WTC11 (cell line): ENCODE measurements around the gene HKDC1. TPM values are rescaled to one million over a fixed set of nuclear protein-coding genes. Genes with fewer than 3 reads are reported as not detected.

ENCODE experiments used
- ATAC-seq: fragments of 200-7000 bp; cut with Tn5 transposase; 2 replicates; pipeline ENCODE4 v1.10.0; 2021; ENCODE audit warnings: mild to moderate bottlenecking, moderate library complexity
- CTCF ChIA-PET: fragments of 300-600 bp; sonication (Branson Sonifier 250); formaldehyde crosslinking; loops from one replicate; lab custom pipeline; 2021; ENCODE audit warnings: antibody characterized with exemption; lab: Charles Lee
- POLR2A ChIA-PET: fragments of 350-600 bp; sonication (Branson Sonifier 250); formaldehyde crosslinking; loops from one replicate; lab custom pipeline; 2021; ENCODE audit warnings: antibody characterized with exemption; lab: Charles Lee
- DNase-seq: peaks from one replicate; pipeline ENCODE4 v3.0.0; 2021; ENCODE audit warnings: low spot score
- H3K27ac Mint-ChIP-seq: 2 replicates; pipeline ENCODE4 v1.8.0; 2021; ENCODE audit warnings: mixed read lengths
- H3K27me3 Mint-ChIP-seq: 2 replicates; pipeline ENCODE4 v1.8.0; 2021; ENCODE audit warnings: low read depth, mild to moderate bottlenecking, moderate library complexity, mixed read lengths
- H3K36me3 Mint-ChIP-seq: 2 replicates; pipeline ENCODE4 v1.8.0; 2021; ENCODE audit warnings: mixed read lengths
- H3K4me1 Mint-ChIP-seq: 2 replicates; pipeline ENCODE4 v1.8.0; 2022; ENCODE audit warnings: mixed read lengths
- H3K4me3 Mint-ChIP-seq: 2 replicates; pipeline ENCODE4 v1.8.0; 2021; ENCODE audit warnings: mild to moderate bottlenecking, moderate library complexity, mixed read lengths
- H3K9me3 Mint-ChIP-seq: 2 replicates; pipeline ENCODE4 v1.8.0; 2021; ENCODE audit warnings: mixed read lengths
- CREM ChIP-seq: sonication (generic); formaldehyde crosslinking; IDR thresholded peaks from 2 replicates; pipeline ENCODE4 v1.8.1; 2022; ENCODE audit warnings: mild to moderate bottlenecking, missing genetic modification reagents, moderate library complexity
- ETV6 ChIP-seq: sonication (generic); formaldehyde crosslinking; IDR thresholded peaks from 2 replicates; pipeline ENCODE4 v1.8.1; 2022; ENCODE audit warnings: mild to moderate bottlenecking, missing genetic modification reagents
- SMAD3 ChIP-seq: sonication (generic); formaldehyde crosslinking; IDR thresholded peaks from 2 replicates; pipeline ENCODE4 v1.8.0; 2022; ENCODE audit warnings: missing genetic modification reagents, mild to moderate bottlenecking, borderline replicate concordance
- ZNF396 ChIP-seq: fragments of 250-450 bp; sonication (Bioruptor Pico); IDR thresholded peaks from 2 replicates; pipeline ENCODE4 v1.8.0; 2021; ENCODE audit warnings: mild to moderate bottlenecking, moderate library complexity, borderline replicate concordance
- ZNF416 ChIP-seq: fragments of 250-450 bp; sonication (Bioruptor Pico); IDR thresholded peaks from 2 replicates; pipeline ENCODE4 v1.9.0; 2021; ENCODE audit warnings: mild to moderate bottlenecking, inconsistent platforms
- total RNA-seq: library from RNA; stranded (reverse); gene quantifications from 3 replicates; pipeline ENCODE4 v1.2.3, GENCODE V29; 2021
- TF ChIP-seq, protein P1 (sequence below): sonication (generic); formaldehyde crosslinking; IDR thresholded peaks from 2 replicates; pipeline ENCODE4 v1.8.1; 2022; ENCODE audit warnings: low read depth, missing genetic modification reagents, borderline replicate concordance
- TF ChIP-seq, protein P2 (sequence below): sonication (generic); formaldehyde crosslinking; IDR thresholded peaks from 2 replicates; pipeline ENCODE4 v1.8.0; 2022; ENCODE audit warnings: mild to moderate bottlenecking, missing genetic modification reagents
- TF ChIP-seq, protein P3 (sequence below): fragments of 250-450 bp; sonication (Bioruptor Pico); IDR thresholded peaks from 2 replicates; pipeline ENCODE4 v1.9.0; 2021; ENCODE audit warnings: mild to moderate bottlenecking
- TF ChIP-seq, protein P4 (sequence below): sonication (generic); formaldehyde crosslinking; IDR thresholded peaks from 2 replicates; pipeline ENCODE4 v1.8.1; 2023; ENCODE audit warnings: mild to moderate bottlenecking, missing genetic modification reagents
- TF ChIP-seq, protein P5 (sequence below): fragments of 250-450 bp; sonication (Bioruptor Pico); conservative IDR thresholded peaks from 2 replicates; pipeline ENCODE4 v1.9.0; 2021; ENCODE audit warnings: mild to moderate bottlenecking
- TF ChIP-seq, protein P6 (sequence below): fragments of 250-450 bp; sonication (Bioruptor Pico); IDR thresholded peaks from 2 replicates; pipeline ENCODE4 v1.9.0; 2021; ENCODE audit warnings: mild to moderate bottlenecking
- TF ChIP-seq, protein P7 (sequence below): fragments of 250-450 bp; sonication (Bioruptor Pico); IDR thresholded peaks from 2 replicates; pipeline ENCODE4 v2.1.2; 2022; ENCODE audit warnings: mild to moderate bottlenecking, moderate library complexity
- TF ChIP-seq, protein P8 (sequence below): sonication (generic); formaldehyde crosslinking; IDR thresholded peaks from 2 replicates; pipeline ENCODE4 v1.8.0; 2023; ENCODE audit warnings: missing genetic modification reagents, mild to moderate bottlenecking, borderline replicate concordance

The HKDC1 gene
- total RNA-seq, 1 experiment from 2014 or later, result 0.09 TPM

DNA sequence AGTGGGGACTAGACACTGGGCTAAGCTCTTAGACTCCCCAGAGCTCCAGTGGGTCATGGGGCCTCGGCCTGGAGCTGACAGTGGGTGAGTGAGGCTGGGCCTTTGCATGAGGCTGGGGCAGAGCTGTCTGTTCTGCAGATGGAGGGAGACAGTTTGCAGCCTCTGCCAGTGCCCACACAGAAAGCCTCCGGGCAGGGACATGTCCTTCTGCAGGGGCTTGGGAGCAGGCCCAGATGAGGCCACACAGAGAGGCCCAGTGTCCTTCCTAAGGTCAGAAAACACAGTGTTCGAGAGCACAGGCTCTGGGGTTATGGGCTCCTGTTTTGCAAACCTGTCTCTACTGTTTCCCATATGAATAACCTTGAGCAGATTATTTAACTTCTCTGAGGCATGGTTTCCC, 33.0 kb downstream of the HKDC1 start (continued):
- TF ChIP-seq, protein P1, sequence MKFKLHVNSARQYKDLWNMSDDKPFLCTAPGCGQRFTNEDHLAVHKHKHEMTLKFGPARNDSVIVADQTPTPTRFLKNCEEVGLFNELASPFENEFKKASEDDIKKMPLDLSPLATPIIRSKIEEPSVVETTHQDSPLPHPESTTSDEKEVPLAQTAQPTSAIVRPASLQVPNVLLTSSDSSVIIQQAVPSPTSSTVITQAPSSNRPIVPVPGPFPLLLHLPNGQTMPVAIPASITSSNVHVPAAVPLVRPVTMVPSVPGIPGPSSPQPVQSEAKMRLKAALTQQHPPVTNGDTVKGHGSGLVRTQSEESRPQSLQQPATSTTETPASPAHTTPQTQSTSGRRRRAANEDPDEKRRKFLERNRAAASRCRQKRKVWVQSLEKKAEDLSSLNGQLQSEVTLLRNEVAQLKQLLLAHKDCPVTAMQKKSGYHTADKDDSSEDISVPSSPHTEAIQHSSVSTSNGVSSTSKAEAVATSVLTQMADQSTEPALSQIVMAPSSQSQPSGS, result no peak
- TF ChIP-seq, protein P2, sequence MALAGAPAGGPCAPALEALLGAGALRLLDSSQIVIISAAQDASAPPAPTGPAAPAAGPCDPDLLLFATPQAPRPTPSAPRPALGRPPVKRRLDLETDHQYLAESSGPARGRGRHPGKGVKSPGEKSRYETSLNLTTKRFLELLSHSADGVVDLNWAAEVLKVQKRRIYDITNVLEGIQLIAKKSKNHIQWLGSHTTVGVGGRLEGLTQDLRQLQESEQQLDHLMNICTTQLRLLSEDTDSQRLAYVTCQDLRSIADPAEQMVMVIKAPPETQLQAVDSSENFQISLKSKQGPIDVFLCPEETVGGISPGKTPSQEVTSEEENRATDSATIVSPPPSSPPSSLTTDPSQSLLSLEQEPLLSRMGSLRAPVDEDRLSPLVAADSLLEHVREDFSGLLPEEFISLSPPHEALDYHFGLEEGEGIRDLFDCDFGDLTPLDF, result no peak
- TF ChIP-seq CREM (CRISPR knock-in tag), result no peak
- no peak for TF ChIP-seq ZNF416

DNA sequence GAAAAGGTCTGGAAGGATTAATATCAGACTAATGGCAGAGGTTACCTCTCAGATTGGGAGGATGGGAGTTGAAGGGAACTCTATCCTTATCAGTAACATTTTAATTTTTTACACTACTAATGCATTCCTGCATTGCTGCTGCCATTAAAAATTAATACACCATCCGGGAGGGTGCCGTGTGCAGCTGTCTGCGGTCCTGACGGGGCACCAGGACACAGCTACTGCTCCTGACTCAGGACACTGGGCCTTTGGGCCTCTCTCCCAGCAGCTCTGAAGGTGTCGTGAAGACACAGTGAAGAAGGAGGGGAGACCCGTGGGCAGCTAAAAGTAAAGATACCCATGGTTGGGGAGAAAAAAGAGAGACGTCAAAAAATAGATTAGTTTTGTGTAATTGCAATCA, 34.7 kb downstream of the HKDC1 start:
- H3K4me1 Mint-ChIP-seq, result no peaks in the 10 kb centered on the region
- POLR2A ChIA-PET, result no interaction called here
- no peak overlapping the region for H3K27ac Mint-ChIP-seq
- H3K27me3 Mint-ChIP-seq, result no peaks in the 10 kb centered on the region
- H3K9me3 Mint-ChIP-seq, result no peaks in the 10 kb centered on the region
- no peak for ATAC-seq
- H3K36me3 Mint-ChIP-seq, result no peaks in the 10 kb centered on the region
- DNase-seq, result no peak
- no peak overlapping the region for H3K4me3 Mint-ChIP-seq
- CTCF ChIA-PET, result no interaction called here
- TF ChIP-seq, protein P3, sequence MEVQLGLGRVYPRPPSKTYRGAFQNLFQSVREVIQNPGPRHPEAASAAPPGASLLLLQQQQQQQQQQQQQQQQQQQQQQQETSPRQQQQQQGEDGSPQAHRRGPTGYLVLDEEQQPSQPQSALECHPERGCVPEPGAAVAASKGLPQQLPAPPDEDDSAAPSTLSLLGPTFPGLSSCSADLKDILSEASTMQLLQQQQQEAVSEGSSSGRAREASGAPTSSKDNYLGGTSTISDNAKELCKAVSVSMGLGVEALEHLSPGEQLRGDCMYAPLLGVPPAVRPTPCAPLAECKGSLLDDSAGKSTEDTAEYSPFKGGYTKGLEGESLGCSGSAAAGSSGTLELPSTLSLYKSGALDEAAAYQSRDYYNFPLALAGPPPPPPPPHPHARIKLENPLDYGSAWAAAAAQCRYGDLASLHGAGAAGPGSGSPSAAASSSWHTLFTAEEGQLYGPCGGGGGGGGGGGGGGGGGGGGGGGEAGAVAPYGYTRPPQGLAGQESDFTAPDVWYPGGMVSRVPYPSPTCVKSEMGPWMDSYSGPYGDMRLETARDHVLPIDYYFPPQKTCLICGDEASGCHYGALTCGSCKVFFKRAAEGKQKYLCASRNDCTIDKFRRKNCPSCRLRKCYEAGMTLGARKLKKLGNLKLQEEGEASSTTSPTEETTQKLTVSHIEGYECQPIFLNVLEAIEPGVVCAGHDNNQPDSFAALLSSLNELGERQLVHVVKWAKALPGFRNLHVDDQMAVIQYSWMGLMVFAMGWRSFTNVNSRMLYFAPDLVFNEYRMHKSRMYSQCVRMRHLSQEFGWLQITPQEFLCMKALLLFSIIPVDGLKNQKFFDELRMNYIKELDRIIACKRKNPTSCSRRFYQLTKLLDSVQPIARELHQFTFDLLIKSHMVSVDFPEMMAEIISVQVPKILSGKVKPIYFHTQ (CRISPR knock-in tag), result no peak
- TF ChIP-seq, protein P4, sequence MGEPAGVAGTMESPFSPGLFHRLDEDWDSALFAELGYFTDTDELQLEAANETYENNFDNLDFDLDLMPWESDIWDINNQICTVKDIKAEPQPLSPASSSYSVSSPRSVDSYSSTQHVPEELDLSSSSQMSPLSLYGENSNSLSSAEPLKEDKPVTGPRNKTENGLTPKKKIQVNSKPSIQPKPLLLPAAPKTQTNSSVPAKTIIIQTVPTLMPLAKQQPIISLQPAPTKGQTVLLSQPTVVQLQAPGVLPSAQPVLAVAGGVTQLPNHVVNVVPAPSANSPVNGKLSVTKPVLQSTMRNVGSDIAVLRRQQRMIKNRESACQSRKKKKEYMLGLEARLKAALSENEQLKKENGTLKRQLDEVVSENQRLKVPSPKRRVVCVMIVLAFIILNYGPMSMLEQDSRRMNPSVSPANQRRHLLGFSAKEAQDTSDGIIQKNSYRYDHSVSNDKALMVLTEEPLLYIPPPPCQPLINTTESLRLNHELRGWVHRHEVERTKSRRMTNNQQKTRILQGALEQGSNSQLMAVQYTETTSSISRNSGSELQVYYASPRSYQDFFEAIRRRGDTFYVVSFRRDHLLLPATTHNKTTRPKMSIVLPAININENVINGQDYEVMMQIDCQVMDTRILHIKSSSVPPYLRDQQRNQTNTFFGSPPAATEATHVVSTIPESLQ (CRISPR knock-in tag), result no peak
- TF ChIP-seq, protein P5, sequence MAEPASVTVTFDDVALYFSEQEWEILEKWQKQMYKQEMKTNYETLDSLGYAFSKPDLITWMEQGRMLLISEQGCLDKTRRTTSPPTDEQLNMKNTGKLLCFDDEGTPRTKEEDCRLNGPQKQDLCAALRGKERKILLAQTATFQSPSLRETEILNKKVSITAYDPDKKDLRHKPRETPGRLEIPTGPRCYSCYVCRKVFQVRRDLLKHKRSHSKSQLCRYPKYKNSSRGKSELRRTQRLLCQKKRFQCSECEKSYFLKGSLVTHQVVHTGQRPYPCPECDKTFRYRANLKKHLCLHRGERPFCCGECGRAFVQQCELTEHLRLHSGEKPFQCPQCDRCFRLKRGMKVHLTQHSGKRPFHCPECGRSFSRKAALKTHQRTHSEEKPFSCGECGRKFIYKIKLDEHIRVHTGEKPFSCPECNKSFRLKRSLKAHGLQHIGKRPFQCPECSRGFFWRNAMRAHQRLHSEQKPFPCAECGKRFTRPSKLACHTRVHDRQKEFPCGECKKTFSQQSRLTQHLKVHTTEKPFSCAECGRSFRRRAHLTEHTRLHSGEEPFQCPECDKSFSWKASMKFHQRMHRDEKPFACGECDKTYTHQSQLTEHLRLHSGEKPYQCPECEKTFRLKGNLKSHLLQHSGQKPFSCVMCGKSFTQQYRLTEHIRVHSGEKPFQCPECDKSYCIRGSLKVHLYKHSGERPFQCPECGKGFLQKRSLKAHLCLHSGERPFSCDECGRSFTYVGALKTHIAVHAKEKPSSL, result no peak
- TF ChIP-seq ZNF416, result no peak
- TF ChIP-seq, protein P6, sequence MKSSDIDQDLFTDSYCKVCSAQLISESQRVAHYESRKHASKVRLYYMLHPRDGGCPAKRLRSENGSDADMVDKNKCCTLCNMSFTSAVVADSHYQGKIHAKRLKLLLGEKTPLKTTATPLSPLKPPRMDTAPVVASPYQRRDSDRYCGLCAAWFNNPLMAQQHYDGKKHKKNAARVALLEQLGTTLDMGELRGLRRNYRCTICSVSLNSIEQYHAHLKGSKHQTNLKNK (CRISPR knock-in tag), result no peak
- TF ChIP-seq ETV6 (CRISPR knock-in tag), result no peak
- TF ChIP-seq, protein P1, result no peak
- TF ChIP-seq, protein P7, sequence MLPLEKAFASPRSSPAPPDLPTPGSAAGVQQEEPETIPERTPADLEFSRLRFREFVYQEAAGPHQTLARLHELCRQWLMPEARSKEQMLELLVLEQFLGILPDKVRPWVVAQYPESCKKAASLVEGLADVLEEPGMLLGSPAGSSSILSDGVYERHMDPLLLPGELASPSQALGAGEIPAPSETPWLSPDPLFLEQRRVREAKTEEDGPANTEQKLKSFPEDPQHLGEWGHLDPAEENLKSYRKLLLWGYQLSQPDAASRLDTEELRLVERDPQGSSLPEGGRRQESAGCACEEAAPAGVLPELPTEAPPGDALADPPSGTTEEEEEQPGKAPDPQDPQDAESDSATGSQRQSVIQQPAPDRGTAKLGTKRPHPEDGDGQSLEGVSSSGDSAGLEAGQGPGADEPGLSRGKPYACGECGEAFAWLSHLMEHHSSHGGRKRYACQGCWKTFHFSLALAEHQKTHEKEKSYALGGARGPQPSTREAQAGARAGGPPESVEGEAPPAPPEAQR (CRISPR knock-in tag), result no peak
- TF ChIP-seq SMAD3 (CRISPR knock-in tag), result no peak
- TF ChIP-seq, protein P8, sequence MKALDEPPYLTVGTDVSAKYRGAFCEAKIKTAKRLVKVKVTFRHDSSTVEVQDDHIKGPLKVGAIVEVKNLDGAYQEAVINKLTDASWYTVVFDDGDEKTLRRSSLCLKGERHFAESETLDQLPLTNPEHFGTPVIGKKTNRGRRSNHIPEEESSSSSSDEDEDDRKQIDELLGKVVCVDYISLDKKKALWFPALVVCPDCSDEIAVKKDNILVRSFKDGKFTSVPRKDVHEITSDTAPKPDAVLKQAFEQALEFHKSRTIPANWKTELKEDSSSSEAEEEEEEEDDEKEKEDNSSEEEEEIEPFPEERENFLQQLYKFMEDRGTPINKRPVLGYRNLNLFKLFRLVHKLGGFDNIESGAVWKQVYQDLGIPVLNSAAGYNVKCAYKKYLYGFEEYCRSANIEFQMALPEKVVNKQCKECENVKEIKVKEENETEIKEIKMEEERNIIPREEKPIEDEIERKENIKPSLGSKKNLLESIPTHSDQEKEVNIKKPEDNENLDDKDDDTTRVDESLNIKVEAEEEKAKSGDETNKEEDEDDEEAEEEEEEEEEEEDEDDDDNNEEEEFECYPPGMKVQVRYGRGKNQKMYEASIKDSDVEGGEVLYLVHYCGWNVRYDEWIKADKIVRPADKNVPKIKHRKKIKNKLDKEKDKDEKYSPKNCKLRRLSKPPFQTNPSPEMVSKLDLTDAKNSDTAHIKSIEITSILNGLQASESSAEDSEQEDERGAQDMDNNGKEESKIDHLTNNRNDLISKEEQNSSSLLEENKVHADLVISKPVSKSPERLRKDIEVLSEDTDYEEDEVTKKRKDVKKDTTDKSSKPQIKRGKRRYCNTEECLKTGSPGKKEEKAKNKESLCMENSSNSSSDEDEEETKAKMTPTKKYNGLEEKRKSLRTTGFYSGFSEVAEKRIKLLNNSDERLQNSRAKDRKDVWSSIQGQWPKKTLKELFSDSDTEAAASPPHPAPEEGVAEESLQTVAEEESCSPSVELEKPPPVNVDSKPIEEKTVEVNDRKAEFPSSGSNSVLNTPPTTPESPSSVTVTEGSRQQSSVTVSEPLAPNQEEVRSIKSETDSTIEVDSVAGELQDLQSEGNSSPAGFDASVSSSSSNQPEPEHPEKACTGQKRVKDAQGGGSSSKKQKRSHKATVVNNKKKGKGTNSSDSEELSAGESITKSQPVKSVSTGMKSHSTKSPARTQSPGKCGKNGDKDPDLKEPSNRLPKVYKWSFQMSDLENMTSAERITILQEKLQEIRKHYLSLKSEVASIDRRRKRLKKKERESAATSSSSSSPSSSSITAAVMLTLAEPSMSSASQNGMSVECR, result no peak
- no peak for TF ChIP-seq ZNF396 (CRISPR knock-in tag)
